Activated CD8-positive, alpha-beta memory T cell treated with anti-CD3 and anti-CD28 coated beads for 48 hours (primary cell): ENCODE measurements around the gene AP3B2.

Experiments
- DNase-seq, 3 experiments: peaks; one replicate each; pipeline ENCODE4 v3.0.0-alpha.2; 2020; ENCODE audit warnings: low read depth in 2 of 3, low spot score in 2 of 3

The AP3B2 gene

GRCh38 chr15:82697735-82698407, 11.8 kb downstream of the AP3B2 start:
- no peak for DNase-seq

- DNase-seq, result no peak
Observed at GRCh38 chr15:82692171-82692570, 17.5 kb downstream of the AP3B2 start.

- DNase-seq, result no peak
Observed at GRCh38 chr15:82689147-82689546, 20.5 kb downstream of the AP3B2 start.

GRCh38 chr15:82688691-82689090, 21.0 kb downstream of the AP3B2 start:
- no peak for DNase-seq

- no peak for DNase-seq
Observed at GRCh38 chr15:82681371-82681770, 28.3 kb downstream of the AP3B2 start.

GRCh38 chr15:82680200-82681102, 29.2 kb downstream of the AP3B2 start:
- peak; percentile 30 to 52 (median 42) for DNase-seq

- no peak for DNase-seq
Observed at GRCh38 chr15:82679626-82680199, 30.0 kb downstream of the AP3B2 start.

- DNase-seq, result no peak
Observed at GRCh38 chr15:82677720-82678323, 31.9 kb downstream of the AP3B2 start.

GRCh38 chr15:82674873-82675272, 34.8 kb downstream of the AP3B2 start:
- no peak for DNase-seq

- DNase-seq, result no peak
Observed at GRCh38 chr15:82670699-82671098, 39.0 kb downstream of the AP3B2 start.

GRCh38 chr15:82666606-82667005, 43.1 kb downstream of the AP3B2 start:
- DNase-seq, result no peak

- no peak for DNase-seq
Observed at GRCh38 chr15:82664021-82664420, 45.7 kb downstream of the AP3B2 start.

- DNase-seq, result peak in 1 of 3 experiments; percentile 38
Observed at GRCh38 chr15:82663186-82663600, 46.5 kb downstream of the AP3B2 start.

- DNase-seq, result no peak
Observed at GRCh38 chr15:82662641-82663040, 47.0 kb downstream of the AP3B2 start.

GRCh38 chr15:82660378-82660777, 49.3 kb downstream of the AP3B2 start:
- DNase-seq, result no peak

- no peak for DNase-seq
Observed at GRCh38 chr15:82656641-82657266, 52.9 kb downstream of the AP3B2 start.

GRCh38 chr15:82655606-82656005, 54.1 kb downstream of the AP3B2 start:
- DNase-seq, result no peak

- DNase-seq, result no peak
Observed at GRCh38 chr15:82653483-82654168, 56.0 kb downstream of the AP3B2 start.

- DNase-seq, result no peak
Observed at GRCh38 chr15:82651708-82652107, 58.0 kb downstream of the AP3B2 start.

- DNase-seq, result no peak
Observed at GRCh38 chr15:82650046-82650670, 59.5 kb downstream of the AP3B2 start.
